ENCODE results near the gene CSGALNACT2. TPM values are rescaled to one million over a fixed set of nuclear protein-coding genes. Genes with fewer than 3 reads are reported as not detected.

CSGALNACT2 gene
- total RNA-seq, 1 experiment from 2014 or later, result 5.1 TPM

GRCh38 chr10:43120116-43120928, 17.9 kb upstream of the CSGALNACT2 start:
- ChIA-PET POLR2A (no interaction called here), CTCF (interaction anchor here (1.4 kb wide), 1 partner anchor 41 kb away, joined by 4 read pairs; no protein-coding TSS in a partner anchor)
- ATAC-seq (no peak), DNase-seq (ENCODE audit: low spot score) (no peak)
- H3K4me3 Mint-ChIP-seq, result no peak overlapping the region
- no peak overlapping the region for H3K27ac Mint-ChIP-seq
- TF ChIP-seq E2F1 (CRISPR knock-in tag; IDR thresholded peaks at IDR 0.05) (no peak), ZNF396 (CRISPR knock-in tag; IDR thresholded peaks at IDR 0.05; ENCODE audit: borderline replicate concordance) (no peak), ZSCAN18 (CRISPR knock-in tag; IDR thresholded peaks at IDR 0.05) (no peak), SOX15 (CRISPR knock-in tag; IDR thresholded peaks at IDR 0.05) (no peak)
- H3K4me1 Mint-ChIP-seq, result no peaks in the 10 kb centered on the region
- H3K9me3 Mint-ChIP-seq, result no peaks in the 10 kb centered on the region
- no peaks in the 10 kb centered on the region for H3K36me3 Mint-ChIP-seq
- H3K27me3 Mint-ChIP-seq (ENCODE audit: low read depth), result no peaks in the 10 kb centered on the region

GRCh38 chr10:43120929-43121314, 17.3 kb upstream of the CSGALNACT2 start:
- ATAC-seq (no peak), DNase-seq (ENCODE audit: low spot score) (no peak)
- Mint-ChIP-seq H3K9me3 (no peaks in the 10 kb centered on the region), H3K4me3 (no peak overlapping the region), H3K36me3 (no peaks in the 10 kb centered on the region), H3K4me1 (no peaks in the 10 kb centered on the region), H3K27me3 (ENCODE audit: low read depth) (no peaks in the 10 kb centered on the region), H3K27ac (no peak overlapping the region)
- POLR2A ChIA-PET, result no interaction called here
- no peak for TF ChIP-seq USF1 (CRISPR knock-in tag; IDR thresholded peaks at IDR 0.05)
- no peak for TF ChIP-seq ZNF671 (CRISPR knock-in tag; IDR thresholded peaks at IDR 0.05)
- TF ChIP-seq NR2C2 (CRISPR knock-in tag; IDR thresholded peaks at IDR 0.05), result no peak
- no peak for TF ChIP-seq ATF3 (CRISPR knock-in tag; conservative IDR thresholded peaks at IDR 0.05)
- no peak for TF ChIP-seq ZSCAN18 (CRISPR knock-in tag; IDR thresholded peaks at IDR 0.05)
- TF ChIP-seq PRDM15 (CRISPR knock-in tag; IDR thresholded peaks at IDR 0.05), result no peak
- TF ChIP-seq ZNF281 (CRISPR knock-in tag; IDR thresholded peaks at IDR 0.05), result no peak
- no peak for TF ChIP-seq FOXJ3 (CRISPR knock-in tag; IDR thresholded peaks at IDR 0.05; ENCODE audit: borderline replicate concordance)
- TF ChIP-seq FOXP1 (CRISPR knock-in tag; IDR thresholded peaks at IDR 0.05; ENCODE audit: borderline replicate concordance), result no peak
- CTCF ChIA-PET, result interaction anchor here (1.0 to 1.4 kb wide), 2 partner anchors 42 to 81 kb away, joined by 4 read pairs; no protein-coding TSS in a partner anchor
